Endothelial cell of umbilical vein (primary cell): ENCODE measurements around the gene GRAMD1A. TPM values are rescaled to one million over a fixed set of nuclear protein-coding genes. Genes with fewer than 3 reads are reported as not detected.

ENCODE experiments used
- BruUV-seq: library from RNA; stranded (reverse); fragments of 400-500 nt; replicated peaks from 2 replicates; lab custom pipeline; 2021; lab: Mats Ljungman, UMichigan
- CTCF ChIA-PET: fragments of 300-600, 350-600 bp; sonication (Branson Sonifier 250); formaldehyde crosslinking; loops from one replicate; lab custom pipeline; 2021; ENCODE audit warnings: antibody characterized with exemption, inconsistent platforms; lab: Charles Lee
- POLR2A ChIA-PET: fragments of 300-600, 350-600 bp; sonication (Branson Sonifier 250); formaldehyde crosslinking; loops from one replicate; lab custom pipeline; 2021; ENCODE audit warnings: antibody characterized with exemption, inconsistent platforms; lab: Charles Lee
- DNase-seq: peaks from one replicate; pipeline ENCODE4 v3.0.0-alpha.2; 2011; ENCODE audit warnings: low read depth, low spot score
- FAIRE-seq: peaks from 2 replicates; lab custom pipeline; 2011; peaks lifted over from hg19 to GRCh38; lab: Jason Lieb, UNC
- H2AFZ ChIP-seq: 2 replicates; pipeline ENCODE4 v1.6.0; 2012; ENCODE audit warnings: low read depth, low read length, control low read depth, inconsistent platforms
- H3K27ac ChIP-seq: 2 replicates; pipeline ENCODE4 v1.5.1; 2011; ENCODE audit warnings: low read depth, mild to moderate bottlenecking, control low read depth, low read length, moderate library complexity; ENCODE audit not compliant: insufficient read depth
- H3K27me3 ChIP-seq, 2 experiments: 2 replicates each; pipeline versions ENCODE4 v1.6.0 to v1.6.1; 2011; ENCODE audit warnings: low read length in 2 of 2, mixed read lengths in 1 of 2; ENCODE audit not compliant: control insufficient read depth in 2 of 2, insufficient read depth in 2 of 2
- H3K36me3 ChIP-seq, 2 experiments: 2 replicates in 1 of 2; 3 replicates in 1 of 2; pipeline ENCODE4 v1.5.1; 2011; ENCODE audit warnings: low read length in 2 of 2, mild to moderate bottlenecking in 1 of 2, moderate library complexity in 1 of 2; ENCODE audit not compliant: control insufficient read depth in 2 of 2, insufficient read depth in 2 of 2; ENCODE audit errors: extremely low read depth in 1 of 2
- H3K4me1 ChIP-seq: 3 replicates; pipeline ENCODE4 v1.5.1; 2011; ENCODE audit warnings: mild to moderate bottlenecking, low read length; ENCODE audit not compliant: control insufficient read depth, insufficient read depth; ENCODE audit errors: extremely low read depth
- H3K4me2 ChIP-seq: 2 replicates; pipeline ENCODE4 v1.6.1; 2011; ENCODE audit warnings: low read length, control low read depth, mixed read lengths; ENCODE audit not compliant: insufficient read depth
- H3K4me3 ChIP-seq, 3 experiments: fragments of 200-600 bp in 1 of 3; sonication (generic), shearing (Covaris generic) in 1 of 3; replicated peaks in 1 of 3; 2 replicates each; pipeline ENCODE4 v1.5.1; 2011 to 2016; ENCODE audit warnings: control low read depth in 3 of 3, low read length in 3 of 3, mild to moderate bottlenecking in 2 of 3, inconsistent platforms in 1 of 3, low read depth in 1 of 3, moderate library complexity in 1 of 3; ENCODE audit not compliant: insufficient read depth in 1 of 3
- H3K79me2 ChIP-seq: 2 replicates; pipeline ENCODE4 v1.6.0; 2012; ENCODE audit warnings: low read length, inconsistent platforms; ENCODE audit not compliant: control insufficient read depth, insufficient read depth
- H3K9ac ChIP-seq: replicated peaks from 2 replicates; pipeline ENCODE3; 2011; ENCODE audit warnings: low read length, control low read depth; ENCODE audit not compliant: insufficient read depth; ENCODE audit errors: extremely low read depth
- H3K9me1 ChIP-seq: replicated peaks from 3 replicates; pipeline ENCODE4 v1.6.0; 2011; ENCODE audit warnings: mild to moderate bottlenecking, low read length; ENCODE audit not compliant: control insufficient read depth, insufficient read depth; ENCODE audit errors: extremely low read depth
- H3K9me3 ChIP-seq: replicated peaks from 2 replicates; pipeline ENCODE4 v1.5.1; 2012; ENCODE audit warnings: low read length, inconsistent platforms; ENCODE audit not compliant: control insufficient read depth, insufficient read depth
- H4K20me1 ChIP-seq: replicated peaks from 2 replicates; pipeline ENCODE3; 2011; ENCODE audit warnings: mild to moderate bottlenecking, low read length; ENCODE audit not compliant: control insufficient read depth, insufficient read depth; ENCODE audit errors: extremely low read depth
- EZH2 ChIP-seq: IDR thresholded peaks from 2 replicates; pipeline ENCODE4 v1.6.1; 2012; ENCODE audit warnings: borderline replicate concordance, low read depth, mild to moderate bottlenecking, moderate library complexity, low read length, inconsistent platforms; ENCODE audit not compliant: severe bottlenecking
- FOS ChIP-seq: IDR thresholded peaks from 2 replicates; pipeline ENCODE4 v1.6.1; 2011; ENCODE audit warnings: mild to moderate bottlenecking, low read length, moderate library complexity, borderline replicate concordance; ENCODE audit not compliant: insufficient read depth
- GATA2 ChIP-seq: IDR thresholded peaks from 2 replicates; pipeline ENCODE4 v1.7.0; 2011; ENCODE audit warnings: low read depth, mild to moderate bottlenecking, moderate library complexity, mixed read lengths, low read length; ENCODE audit not compliant: insufficient read length, insufficient read depth
- JUN ChIP-seq: IDR thresholded peaks from 2 replicates; pipeline ENCODE4 v1.6.1; 2011; ENCODE audit warnings: borderline replicate concordance, low read depth; ENCODE audit not compliant: insufficient read length, insufficient read depth
- MYC ChIP-seq: IDR thresholded peaks from one replicate; pipeline ENCODE4 v1.6.1; 2011; ENCODE audit warnings: mild to moderate bottlenecking, low read depth, low read length
- POLR2A ChIP-seq: IDR thresholded peaks from 2 replicates; pipeline ENCODE4 v1.6.1; 2012; ENCODE audit warnings: low read depth, mild to moderate bottlenecking, control low read depth, low read length
- POLR2AphosphoS5 ChIP-seq: IDR thresholded peaks from 2 replicates; pipeline ENCODE4 v1.6.1; 2012; ENCODE audit warnings: low read depth, mild to moderate bottlenecking, control low read depth, low read length, moderate library complexity; ENCODE audit not compliant: insufficient read depth
- dilution Hi-C: fragments of 300-500 bp; cut with MboI; formaldehyde crosslinking; loops from one replicate; pipeline ENCODE4 v1.15.0; 2019; ENCODE audit warnings: low sequenced_read_pairs; ENCODE audit not compliant: extremely low pct_ligation_motif_present
- intact Hi-C: fragments of 100-400 bp; cut with micrococcal nuclease; formaldehyde crosslinking; loops from one replicate; pipeline ENCODE4 v1.10.0; 2022
- polyA plus RNA-seq, 4 experiments: library from polyadenylated mRNA; depleted of rRNA in 3 of 4; stranded (reverse) in 3 of 4; unstranded in 1 of 4; fragments of >200 nt; gene quantifications; 2 replicates each; pipeline versions ENCODE4 v1.2.1 to v1.2.3, GENCODE V29; 2011 to 2012; ENCODE audit warnings: missing spikeins in 1 of 4
- total RNA-seq: library from RNA; stranded (reverse); gene quantifications from 2 replicates; pipeline ENCODE4 v1.2.3, GENCODE V29; 2021
- TF ChIP-seq, protein P1 (sequence below): IDR thresholded peaks from 2 replicates; pipeline ENCODE4 v1.6.1; 2011; ENCODE audit not compliant: insufficient read depth, insufficient read length
- TF ChIP-seq, protein P2 (sequence below), 2 donors: IDR thresholded peaks; 1 replicate in 1 of 2; 2 replicates in 1 of 2; pipeline ENCODE4 v1.5.1; 2011; ENCODE audit warnings: low read length in 2 of 2, mild to moderate bottlenecking in 2 of 2, moderate library complexity in 2 of 2, control low read depth in 1 of 2, inconsistent platforms in 1 of 2, low read depth in 1 of 2; ENCODE audit not compliant: insufficient read depth in 1 of 2; ENCODE audit errors: extremely low read depth in 1 of 2

Gene GRAMD1A
- total and polyA plus RNA-seq, 2 donors (not counting 3 experiments of a cell fraction or from before 2014, with no cell fraction given) = 127 to 130 TPM

DNA sequence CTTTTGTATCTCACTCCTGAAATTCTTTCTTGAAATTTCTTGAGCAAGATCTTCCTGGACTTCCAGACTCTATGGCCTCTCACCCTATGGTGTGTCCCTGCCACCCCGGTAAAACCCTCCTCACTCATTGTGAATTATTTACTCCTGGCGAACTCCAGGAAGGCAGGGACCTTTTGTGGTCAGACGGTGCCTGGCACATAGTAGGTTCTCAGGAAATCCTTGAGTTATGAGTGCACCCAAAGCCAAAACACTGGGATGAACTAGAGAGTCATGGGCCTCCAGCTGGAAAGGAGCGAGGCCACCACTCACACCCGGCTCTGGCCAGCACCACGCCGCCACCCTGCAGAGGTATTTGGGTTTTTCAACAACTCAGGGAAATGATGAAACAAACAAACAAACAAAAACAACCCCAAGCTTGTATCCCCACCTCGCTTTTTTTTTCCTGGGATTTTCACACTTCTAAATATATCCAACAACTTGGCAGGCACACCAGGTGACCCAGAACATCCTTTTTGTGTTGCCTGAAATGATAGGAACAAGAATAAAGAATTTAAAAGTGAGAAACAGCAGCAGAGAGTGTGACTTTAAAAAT is 52.6 kb downstream of the GRAMD1A start:
- intact Hi-C loops (no loop called here), dilution Hi-C loops (no loop called here)
- POLR2A ChIA-PET = no interaction called here
- no peaks in the 10 kb centered on the region for H3K9me3 ChIP-seq
- CTCF ChIA-PET = interaction anchor here (4.4 kb wide), 1 partner anchor 9 kb away, joined by 35 read pairs; no protein-coding TSS in a partner anchor
- TF ChIP-seq POLR2AphosphoS5 (no peak), GATA2 (no peak)
- no peaks in the 10 kb centered on the region for H3K4me1 ChIP-seq
- H3K36me3 ChIP-seq = no peaks in the 10 kb centered on the region
- H3K79me2 ChIP-seq = no peaks in the 10 kb centered on the region
- no peaks in the 10 kb centered on the region for H3K9me1 ChIP-seq
- no peak overlapping the region for H3K9ac ChIP-seq
- FAIRE-seq (no peak), DNase-seq (no peak)
- no peak overlapping the region for H3K27ac ChIP-seq
- no peak overlapping the region for H2AFZ ChIP-seq
- H3K4me3 ChIP-seq = no peak overlapping the region
- H4K20me1 ChIP-seq = no peaks in the 10 kb centered on the region
- peaks cover 0 to 3% of the 10 kb centered on the region in 2 experiments for H3K27me3 ChIP-seq
- H3K4me2 ChIP-seq = no peak overlapping the region
- BruUV-seq = no TSS peak

DNA sequence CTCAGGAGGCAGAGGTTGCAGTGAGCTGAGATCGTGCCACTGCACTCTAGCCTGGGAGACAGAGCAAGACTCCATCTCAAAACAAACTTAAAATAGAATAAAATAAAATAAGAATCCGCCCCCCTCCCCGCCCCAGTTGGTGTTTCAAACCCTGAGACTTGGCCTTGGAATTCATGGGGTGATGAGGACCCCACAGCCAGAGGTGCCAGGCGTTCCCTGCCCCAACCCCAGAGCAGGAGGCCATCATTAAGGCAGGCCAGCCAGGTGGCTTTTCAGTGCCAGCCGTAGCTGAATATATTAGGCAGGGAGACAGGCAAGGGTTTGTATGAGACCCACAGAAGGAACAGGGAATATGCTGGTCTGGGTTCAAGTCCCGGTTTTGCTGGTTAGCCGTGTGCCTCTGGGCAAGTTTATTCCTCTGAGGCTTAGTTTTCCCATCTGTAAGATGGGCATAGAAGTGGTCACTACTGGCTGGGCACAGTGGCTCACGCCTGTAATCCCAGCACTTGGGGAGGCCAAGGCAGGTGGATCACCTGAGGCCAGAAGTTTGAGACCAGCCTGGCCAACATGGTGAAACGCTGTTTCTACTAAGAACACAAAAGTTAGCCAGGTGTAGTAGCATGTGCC is 53.7 kb downstream of the GRAMD1A start:
- Histone ChIP-seq H3K4me3 (no peak overlapping the region), H3K9ac (no peak overlapping the region), H3K9me3 (no peaks in the 10 kb centered on the region), H4K20me1 (no peaks in the 10 kb centered on the region), H3K4me2 (no peak overlapping the region), H3K9me1 (no peaks in the 10 kb centered on the region), H3K79me2 (no peaks in the 10 kb centered on the region), H3K36me3 (no peaks in the 10 kb centered on the region), H2AFZ (no peak overlapping the region), H3K4me1 (no peaks in the 10 kb centered on the region), H3K27ac (no peak overlapping the region), H3K27me3 (peaks cover 0 to 3% of the 10 kb centered on the region in 2 experiments)
- FAIRE-seq (no peak), DNase-seq (no peak)
- CTCF ChIA-PET = interaction anchor here (2.4 to 4.4 kb wide), 2 partner anchors 10 to 13 kb away, joined by 7 to 35 read pairs; no protein-coding TSS in a partner anchor
- intact Hi-C loops (no loop called here), dilution Hi-C loops (no loop called here)
- POLR2A ChIA-PET = no interaction called here
- no peak for TF ChIP-seq MYC
- no peak for TF ChIP-seq POLR2A
- TF ChIP-seq POLR2AphosphoS5 = no peak
- no peak for TF ChIP-seq FOS
- TF ChIP-seq EZH2 = no peak
- TF ChIP-seq, protein P1, sequence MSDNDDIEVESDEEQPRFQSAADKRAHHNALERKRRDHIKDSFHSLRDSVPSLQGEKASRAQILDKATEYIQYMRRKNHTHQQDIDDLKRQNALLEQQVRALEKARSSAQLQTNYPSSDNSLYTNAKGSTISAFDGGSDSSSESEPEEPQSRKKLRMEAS = no peak
- TF ChIP-seq, protein P2, sequence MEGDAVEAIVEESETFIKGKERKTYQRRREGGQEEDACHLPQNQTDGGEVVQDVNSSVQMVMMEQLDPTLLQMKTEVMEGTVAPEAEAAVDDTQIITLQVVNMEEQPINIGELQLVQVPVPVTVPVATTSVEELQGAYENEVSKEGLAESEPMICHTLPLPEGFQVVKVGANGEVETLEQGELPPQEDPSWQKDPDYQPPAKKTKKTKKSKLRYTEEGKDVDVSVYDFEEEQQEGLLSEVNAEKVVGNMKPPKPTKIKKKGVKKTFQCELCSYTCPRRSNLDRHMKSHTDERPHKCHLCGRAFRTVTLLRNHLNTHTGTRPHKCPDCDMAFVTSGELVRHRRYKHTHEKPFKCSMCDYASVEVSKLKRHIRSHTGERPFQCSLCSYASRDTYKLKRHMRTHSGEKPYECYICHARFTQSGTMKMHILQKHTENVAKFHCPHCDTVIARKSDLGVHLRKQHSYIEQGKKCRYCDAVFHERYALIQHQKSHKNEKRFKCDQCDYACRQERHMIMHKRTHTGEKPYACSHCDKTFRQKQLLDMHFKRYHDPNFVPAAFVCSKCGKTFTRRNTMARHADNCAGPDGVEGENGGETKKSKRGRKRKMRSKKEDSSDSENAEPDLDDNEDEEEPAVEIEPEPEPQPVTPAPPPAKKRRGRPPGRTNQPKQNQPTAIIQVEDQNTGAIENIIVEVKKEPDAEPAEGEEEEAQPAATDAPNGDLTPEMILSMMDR (IDR thresholded peaks at IDR 0.05; ENCODE audit: extremely low read depth in 1 of 2, insufficient read depth in 1 of 2, low read depth in 1 of 2, low read length in 2 of 2) = no peak
- no peak for TF ChIP-seq JUN
- TF ChIP-seq GATA2 = no peak
- BruUV-seq = no TSS peak
